UCSD-AML1 (cell line): ENCODE measurements around the gene DNAAF2.

Source experiments
- DNase-seq: peaks from one replicate; lab custom pipeline; 2025; ENCODE audit not compliant: unreplicated experiment; lab: John Stamatoyannopoulos, UW

Gene DNAAF2

DNA sequence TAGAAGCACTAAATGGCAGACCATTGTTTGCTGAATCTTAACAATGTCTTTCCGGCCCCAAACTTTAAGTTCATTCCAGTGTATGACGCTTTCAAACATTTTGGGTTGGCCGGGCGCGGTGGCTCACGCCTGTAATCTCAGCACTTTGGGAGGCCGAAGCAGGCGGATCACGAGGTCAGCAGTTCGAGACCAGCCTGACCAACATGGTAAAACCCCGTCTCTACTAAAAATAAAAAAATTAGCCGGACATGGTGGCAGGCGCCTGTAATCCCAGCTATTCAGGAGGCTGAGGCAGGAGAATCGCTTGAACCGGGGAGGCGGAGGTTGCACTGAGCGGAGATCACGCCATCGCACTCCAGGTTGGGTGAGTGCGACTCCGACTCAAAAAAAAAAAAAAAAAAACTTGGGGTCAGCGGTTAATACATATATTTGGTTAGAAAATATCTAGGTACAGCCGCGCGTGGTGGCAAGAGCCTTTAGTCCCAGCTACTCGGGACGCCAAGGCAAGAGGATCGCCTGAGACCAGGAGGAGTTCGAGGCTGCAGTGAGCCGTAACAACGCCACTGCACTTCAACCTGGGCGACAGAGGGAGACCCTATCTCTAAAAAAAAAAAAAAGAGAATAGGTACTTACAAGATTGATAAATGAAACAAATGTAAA lies 49.9 kb downstream of the DNAAF2 start:
- DNase-seq: peak; percentile 13

DNA sequence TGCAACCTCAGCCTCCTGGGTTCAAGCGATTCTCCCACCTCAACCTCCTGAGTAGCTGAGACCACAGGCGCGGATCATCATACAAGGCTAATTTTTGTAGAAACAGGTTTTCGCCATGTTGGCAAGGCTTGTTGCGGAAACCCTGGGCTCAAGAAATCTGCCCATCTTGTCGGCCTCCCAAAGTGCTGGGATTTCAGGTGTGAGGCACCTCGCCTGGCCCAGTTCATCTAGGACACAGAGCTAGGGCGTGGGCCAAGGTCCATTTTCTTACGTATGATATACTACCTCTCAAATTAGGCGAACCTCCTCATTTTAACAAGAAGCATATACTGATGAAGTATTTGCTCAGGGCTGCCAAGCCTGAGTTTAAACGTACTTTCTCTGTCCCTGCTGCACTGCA lies 51.0 kb downstream of the DNAAF2 start:
- no peak for DNase-seq

DNA sequence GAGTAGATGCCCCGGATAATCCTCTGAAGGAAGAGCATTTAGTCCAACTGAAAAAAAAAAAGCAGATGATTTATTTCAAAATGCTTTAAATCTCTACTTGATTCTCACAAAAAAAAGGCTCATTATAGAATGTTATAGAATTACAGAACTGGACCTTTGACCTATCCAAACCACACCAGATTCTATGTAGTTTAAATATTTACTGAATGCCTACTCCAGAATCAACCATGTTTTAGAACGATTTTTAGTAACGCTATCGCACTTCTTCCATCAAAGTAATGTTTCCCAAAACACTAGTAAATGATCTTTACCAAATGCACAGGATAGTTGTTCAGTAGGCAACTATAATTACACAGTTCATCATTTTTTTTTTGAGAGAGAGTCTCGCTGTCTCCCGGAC lies 51.4 kb downstream of the DNAAF2 start:
- DNase-seq: no peak

DNA sequence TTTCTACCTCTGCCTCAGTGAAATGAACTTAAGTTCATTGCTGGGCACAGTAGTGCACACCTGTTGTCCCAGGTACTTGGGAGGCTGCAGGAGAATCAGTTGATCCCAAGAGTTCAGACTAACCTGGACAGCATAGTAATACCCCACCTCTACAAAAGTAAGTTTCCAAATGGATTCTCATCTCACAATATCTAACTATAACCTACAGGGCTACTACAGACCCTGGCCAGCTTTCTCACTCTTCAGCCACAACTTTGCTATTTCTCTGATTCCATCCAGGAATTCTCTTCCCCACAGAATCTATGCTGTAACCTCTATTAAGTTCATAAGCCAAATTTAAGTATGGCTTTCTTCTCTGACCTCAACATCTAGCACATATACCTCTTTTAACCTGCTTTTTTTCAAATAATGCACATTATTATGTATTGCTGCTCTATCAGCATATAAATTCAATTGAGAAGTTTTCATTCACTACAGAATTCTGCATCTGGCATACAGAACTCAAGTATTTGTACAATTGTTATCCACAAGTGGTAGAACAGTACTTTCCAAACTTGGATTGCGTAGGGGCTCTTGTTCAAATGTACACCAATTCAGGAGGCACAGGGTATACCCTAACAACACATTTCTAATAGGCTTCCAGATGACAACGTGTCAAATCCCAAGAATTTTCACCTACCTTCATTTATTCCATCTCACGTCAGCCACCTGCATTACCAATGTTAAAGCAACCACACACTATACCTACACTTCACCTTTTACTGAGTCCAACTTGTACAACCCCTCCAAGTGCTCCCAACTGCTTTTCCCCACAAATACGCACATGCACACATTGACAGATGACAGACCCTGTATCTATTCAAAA lies 52.7 kb downstream of the DNAAF2 start:
- DNase-seq: no peak

DNA sequence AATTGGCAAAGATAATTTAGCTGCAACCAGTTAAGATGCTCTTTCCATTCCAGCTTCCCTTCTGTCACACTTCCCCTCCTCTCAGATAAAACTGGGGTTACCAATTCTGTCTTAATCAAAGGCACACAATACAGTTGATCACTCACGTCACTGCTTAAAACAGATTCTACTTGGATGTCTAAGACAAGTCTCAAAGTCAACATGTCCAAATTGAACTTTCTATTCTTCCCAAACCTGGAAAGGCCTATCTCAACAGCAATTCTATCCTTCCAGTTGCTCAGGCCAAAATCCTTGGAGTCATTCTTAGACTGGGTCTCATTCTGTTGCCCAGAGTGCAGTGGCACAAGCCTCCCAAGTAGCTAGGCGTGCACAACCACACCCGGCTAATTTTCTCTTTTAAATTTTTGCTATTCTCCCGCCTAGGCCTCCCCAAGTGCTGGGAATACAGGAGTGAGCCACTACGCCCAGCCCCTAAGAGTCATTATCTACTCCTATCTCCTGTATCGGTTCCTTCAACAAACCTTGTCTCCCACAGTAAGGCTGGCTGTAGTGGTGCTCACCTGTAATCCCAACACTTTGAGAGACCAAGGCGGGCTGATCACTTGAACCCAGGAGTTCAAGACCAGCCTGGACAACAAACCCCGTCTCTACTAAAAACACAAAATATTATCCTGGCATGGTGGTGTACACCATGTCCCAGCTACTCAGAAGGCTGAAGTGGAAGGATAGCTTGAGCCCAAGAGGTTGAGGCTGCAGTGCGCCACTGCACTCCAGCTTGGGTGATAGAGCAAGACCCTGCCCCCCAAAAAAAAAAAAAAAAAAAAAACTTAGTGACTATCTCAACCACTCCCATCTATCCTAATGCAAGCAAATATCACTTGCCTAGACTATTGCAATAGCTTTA lies 53.6 kb downstream of the DNAAF2 start:
- DNase-seq: no peak

DNA sequence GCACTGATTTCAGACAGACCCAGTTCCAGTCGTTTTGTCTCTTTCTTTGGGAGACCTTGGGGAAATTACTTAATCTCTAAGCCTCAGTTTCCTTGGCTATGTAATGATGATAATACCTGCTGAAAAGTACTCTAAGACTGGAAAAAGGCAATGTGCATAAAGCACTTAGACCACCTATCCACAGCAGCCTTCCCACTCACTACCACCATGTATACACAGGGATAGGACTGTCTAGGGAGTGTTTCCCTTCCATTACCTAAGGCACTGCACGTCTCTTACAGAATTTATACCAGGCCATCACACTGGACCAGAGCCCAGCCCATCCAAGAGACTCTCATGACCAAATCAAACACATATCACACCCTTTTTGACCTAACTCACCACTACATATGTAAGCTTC lies 55.2 kb downstream of the DNAAF2 start:
- no peak for DNase-seq

- no peak for DNase-seq
Observed at GRCh38 chr14:49578141-49578540, 56.9 kb downstream of the DNAAF2 start.
